ENCODE results near the gene LRP1. TPM values are rescaled to one million over a fixed set of nuclear protein-coding genes. Genes with fewer than 3 reads are reported as not detected.

Gene LRP1
- total RNA-seq, 2 experiments from 2014 or later = 1.1 to 4.4 TPM

GRCh38 chr12:57164454-57164853 is 36.2 kb downstream of the LRP1 start:
- H3K36me3 ChIP-seq (ENCODE audit: insufficient read depth, low read length) = no peaks in the 10 kb centered on the region
- H3K4me1 ChIP-seq (ENCODE audit: insufficient read depth, low read length, poor library complexity, severe bottlenecking) = peaks cover 15% of the 10 kb centered on the region
- H3K9me2 ChIP-seq (ENCODE audit: insufficient read depth, low read length) = no peaks in the 10 kb centered on the region
- H3K27ac ChIP-seq (ENCODE audit: low read depth, low read length, poor library complexity, severe bottlenecking) = no peak overlapping the region
- no peak overlapping the region for H2AFZ ChIP-seq (ENCODE audit: low read length)
- no peaks in the 10 kb centered on the region for H3K79me2 ChIP-seq (ENCODE audit: insufficient read depth, low read depth, low read length)
- no peak for DNase-seq (ENCODE audit: low spot score)
- H4K20me1 ChIP-seq (ENCODE audit: insufficient read depth, low read length) = no peaks in the 10 kb centered on the region
- BruUV-seq (replicated peaks) = no TSS peak
- no peak overlapping the region for H3K4me3 ChIP-seq (ENCODE audit: low read depth, low read length, poor library complexity, severe bottlenecking)
- intact Hi-C loops (cut with micrococcal nuclease; ENCODE audit: unreplicated experiment) = no loop called here
- POLR2A ChIA-PET = interaction anchor here (0.7 kb wide), 1 partner anchor 37 kb away, joined by 4 read pairs; no protein-coding TSS in a partner anchor
- H3K9me3 ChIP-seq (ENCODE audit: low read length) = no peaks in the 10 kb centered on the region
- TF ChIP-seq EZH2phosphoT487 (IDR thresholded peaks at IDR 0.05; ENCODE audit: borderline replicate concordance, low read depth, low read length) = no peak
- TF ChIP-seq CTCF (conservative IDR thresholded peaks at IDR 0.05; ENCODE audit: low read length) = no peak
- CTCF ChIA-PET (ENCODE audit: unreplicated experiment) = no interaction called here
- H3K4me2 ChIP-seq (ENCODE audit: low read length) = no peak overlapping the region

GRCh38 chr12:57164966-57165625 is 36.8 kb downstream of the LRP1 start:
- ChIA-PET POLR2A (interaction anchor here (0.7 kb wide), 1 partner anchor 37 kb away, joined by 4 read pairs; no protein-coding TSS in a partner anchor), CTCF (ENCODE audit: unreplicated experiment) (interaction anchor here (0.5 kb wide), 1 partner anchor 31 kb away, joined by 13 read pairs; no protein-coding TSS in a partner anchor)
- Histone ChIP-seq H3K36me3 (ENCODE audit: insufficient read depth, low read length) (no peaks in the 10 kb centered on the region), H3K27ac (ENCODE audit: low read depth, low read length, poor library complexity, severe bottlenecking) (no peak overlapping the region), H3K9me3 (ENCODE audit: low read length) (no peaks in the 10 kb centered on the region), H3K4me2 (ENCODE audit: low read length) (no peak overlapping the region), H3K79me2 (ENCODE audit: insufficient read depth, low read depth, low read length) (no peaks in the 10 kb centered on the region), H2AFZ (ENCODE audit: low read length) (no peak overlapping the region), H3K4me1 (ENCODE audit: insufficient read depth, low read length, poor library complexity, severe bottlenecking) (peaks cover 17% of the 10 kb centered on the region), H3K9me2 (ENCODE audit: insufficient read depth, low read length) (no peaks in the 10 kb centered on the region), H4K20me1 (ENCODE audit: insufficient read depth, low read length) (no peaks in the 10 kb centered on the region), H3K4me3 (ENCODE audit: low read depth, low read length, poor library complexity, severe bottlenecking) (no peak overlapping the region)
- TF ChIP-seq CTCF (conservative IDR thresholded peaks at IDR 0.05; ENCODE audit: low read length) (no peak), EZH2phosphoT487 (IDR thresholded peaks at IDR 0.05; ENCODE audit: borderline replicate concordance, low read depth, low read length) (no peak)
- intact Hi-C loops (cut with micrococcal nuclease; ENCODE audit: unreplicated experiment) = no loop called here
- DNase-seq (ENCODE audit: low spot score) = no peak
- no TSS peak for BruUV-seq (replicated peaks)

GRCh38 chr12:57165741-57166140 is 37.5 kb downstream of the LRP1 start:
- no peak overlapping the region for H3K27ac ChIP-seq (ENCODE audit: low read depth, low read length, poor library complexity, severe bottlenecking)
- ChIA-PET CTCF (ENCODE audit: unreplicated experiment) (interaction anchor here (0.5 kb wide), 1 partner anchor 32 kb away, joined by 13 read pairs; no protein-coding TSS in a partner anchor), POLR2A (no interaction called here)
- no TSS peak for BruUV-seq (replicated peaks)
- H3K9me3 ChIP-seq (ENCODE audit: low read length) = no peaks in the 10 kb centered on the region
- no peaks in the 10 kb centered on the region for H3K9me2 ChIP-seq (ENCODE audit: insufficient read depth, low read length)
- H2AFZ ChIP-seq (ENCODE audit: low read length) = no peak overlapping the region
- intact Hi-C loops (cut with micrococcal nuclease; ENCODE audit: unreplicated experiment) = no loop called here
- no peaks in the 10 kb centered on the region for H3K36me3 ChIP-seq (ENCODE audit: insufficient read depth, low read length)
- no peak for TF ChIP-seq EZH2phosphoT487 (IDR thresholded peaks at IDR 0.05; ENCODE audit: borderline replicate concordance, low read depth, low read length)
- TF ChIP-seq CTCF (conservative IDR thresholded peaks at IDR 0.05; ENCODE audit: low read length) = no peak
- no peak overlapping the region for H3K4me2 ChIP-seq (ENCODE audit: low read length)
- no peak overlapping the region for H3K4me3 ChIP-seq (ENCODE audit: low read depth, low read length, poor library complexity, severe bottlenecking)
- no peaks in the 10 kb centered on the region for H3K79me2 ChIP-seq (ENCODE audit: insufficient read depth, low read depth, low read length)
- H4K20me1 ChIP-seq (ENCODE audit: insufficient read depth, low read length) = no peaks in the 10 kb centered on the region
- no peak for DNase-seq (ENCODE audit: low spot score)
- peaks cover 17% of the 10 kb centered on the region for H3K4me1 ChIP-seq (ENCODE audit: insufficient read depth, low read length, poor library complexity, severe bottlenecking)
